Body of pancreas (tissue), 4 donors: ENCODE measurements around the gene ZCCHC3. TPM values are rescaled to one million over a fixed set of nuclear protein-coding genes. Genes with fewer than 3 reads are reported as not detected.

Experiments used
- ATAC-seq: fragments of 150-250 bp; one replicate; pipeline ENCODE4 v1.9.1; 2016
- DNase-seq, 4 donors: peaks; one replicate each; pipeline ENCODE4 v3.0.0-alpha.2; 2019
- H3K27ac ChIP-seq, 4 donors: fragments of 200-600 bp; sonication (generic); 1 replicate in 3 of 4; 2 replicates in 1 of 4; pipeline versions ENCODE4 v1.5.1 to v1.6.1; 2016 to 2019; ENCODE audit warnings: mild to moderate bottlenecking in 1 of 4, mixed read lengths in 1 of 4, moderate library complexity in 1 of 4
- H3K27me3 ChIP-seq, 2 donors: fragments of 200-600 bp; sonication (generic); one replicate each; pipeline ENCODE4 v1.6.0; 2016; ENCODE audit warnings: mild to moderate bottlenecking in 1 of 2
- H3K36me3 ChIP-seq, 2 donors: fragments of 200-600 bp; sonication (generic); replicated peaks in 1 of 2; 2 replicates each; pipeline ENCODE4 v1.5.1; 2016; ENCODE audit warnings: low read depth in 2 of 2; ENCODE audit not compliant: insufficient read depth in 1 of 2
- H3K4me1 ChIP-seq: fragments of 200-600 bp; sonication (generic); one replicate; pipeline ENCODE4 v1.6.0; 2016
- H3K4me3 ChIP-seq, 2 donors: fragments of 200-600 bp; sonication (generic); 1 replicate in 1 of 2; 2 replicates in 1 of 2; pipeline ENCODE4 v1.5.1; 2016 to 2019
- H3K9me3 ChIP-seq, 3 donors: fragments of 200-600 bp; sonication (generic); 1 replicate in 2 of 3; 2 replicates in 1 of 3; pipeline ENCODE4 v1.5.1; 2016
- CTCF ChIP-seq, 7 experiments: fragments of 450-650 bp in 4 of 7; fragments of 200-600 bp in 3 of 7; sonication (generic) in 3 of 7; IDR thresholded peaks; one replicate each; pipeline ENCODE4 v1.5.1; 2016 to 2019; ENCODE audit warnings: antibody characterized with exemption in 7 of 7
- POLR2A ChIP-seq, 3 donors: fragments of 450-650 bp; IDR thresholded peaks; one replicate each; pipeline ENCODE4 v1.6.1; 2016; ENCODE audit warnings: antibody characterized with exemption in 3 of 3, mild to moderate bottlenecking in 2 of 3
- WGBS, 2 donors: methylation state at CpG; one replicate each; pipeline ENCODE4 v1.1.5; 2017; 5-methylcytosine and 5-hydroxymethylcytosine counted together
- intact Hi-C: fragments of 100-400 bp; cut with DNase I; formaldehyde crosslinking; loops from one replicate; pipeline ENCODE4 v1.15.1; 2023
- total RNA-seq, 2 donors: library from RNA; depleted of rRNA; stranded (reverse); fragments of >200 nt; gene quantifications; one replicate each; pipeline ENCODE4 v1.1.0, GENCODE V29; 2016

Gene ZCCHC3
- total RNA-seq, 2 donors from 2014 or later, result 12.2 to 16.5 TPM

- Histone ChIP-seq H3K27ac (no peak overlapping the region), H3K9me3 (no peaks in the 10 kb centered on the region), H3K4me3 (no peak overlapping the region), H3K27me3 (no peaks in the 10 kb centered on the region), H3K4me1 (no peaks in the 10 kb centered on the region), H3K36me3 (peaks cover 2 to 5% of the 10 kb centered on the region in 2 donors)
- 81 to 84% methylated on average over 5 of the region's 5 CpGs for WGBS, 2 donors
- ATAC-seq, result no peak
- no peak for DNase-seq
- TF ChIP-seq CTCF (IDR thresholded peaks at IDR 0.05), result no peak
- no peak for TF ChIP-seq POLR2A (IDR thresholded peaks at IDR 0.05)
- intact Hi-C loops, result no loop called here
Measured at GRCh38 chr20:278181-278580, 19.2 kb upstream of the ZCCHC3 start.

- H3K4me3 ChIP-seq, result no peak overlapping the region
Measured at GRCh38 chr20:278607-279571, 18.5 kb upstream of the ZCCHC3 start.

GRCh38 chr20:284172-284571 lies 13.2 kb upstream of the ZCCHC3 start:
- no peaks in the 10 kb centered on the region for H3K36me3 ChIP-seq
- no peak overlapping the region for H3K27ac ChIP-seq
- no peaks in the 10 kb centered on the region for H3K9me3 ChIP-seq
- TF ChIP-seq CTCF (IDR thresholded peaks at IDR 0.05), result no peak
- TF ChIP-seq POLR2A (IDR thresholded peaks at IDR 0.05), result no peak
- 75 to 80% methylated on average over 3 of the region's 3 CpGs for WGBS, 2 donors
- intact Hi-C loops, result no loop called here
- H3K4me3 ChIP-seq, result no peak overlapping the region
- DNase-seq (no peak), ATAC-seq (no peak)
- no peaks in the 10 kb centered on the region for H3K4me1 ChIP-seq
- no peaks in the 10 kb centered on the region for H3K27me3 ChIP-seq

More at GRCh38 chr20:278607-279571, 18.5 kb upstream of the ZCCHC3 start:
- ATAC-seq (peak; percentile 30), DNase-seq (peak in 1 of 4 donors; percentile 34)
- Histone ChIP-seq H3K27me3 (no peaks in the 10 kb centered on the region), H3K9me3 (no peaks in the 10 kb centered on the region), H3K4me1 (no peaks in the 10 kb centered on the region), H3K36me3 (peaks cover 2 to 5% of the 10 kb centered on the region in 2 donors), H3K27ac (no peak overlapping the region)
- 81 to 86% methylated on average over 46 to 53 of the region's 88 CpGs for WGBS, 2 donors
- intact Hi-C loops, result no loop called here
- TF ChIP-seq POLR2A (IDR thresholded peaks at IDR 0.05) (no peak), CTCF (IDR thresholded peaks at IDR 0.05) (no peak)

- DNase-seq (no peak), ATAC-seq (no peak)
- Histone ChIP-seq H3K4me3 (no peak overlapping the region), H3K27me3 (no peaks in the 10 kb centered on the region), H3K9me3 (no peaks in the 10 kb centered on the region), H3K27ac (no peak overlapping the region), H3K36me3 (no peaks in the 10 kb centered on the region), H3K4me1 (peaks cover 14% of the 10 kb centered on the region)
- WGBS, 2 donors, result 38 to 47% methylated on average over 2 of the region's 2 CpGs
- no peak for TF ChIP-seq POLR2A (IDR thresholded peaks at IDR 0.05)
- no peak for TF ChIP-seq CTCF (IDR thresholded peaks at IDR 0.05)
- intact Hi-C loops, result no loop called here
Measured at GRCh38 chr20:286508-286907, 10.9 kb upstream of the ZCCHC3 start.
